IMR-90 (cell line): ENCODE measurements around the gene HIRA. TPM values are rescaled to one million over a fixed set of nuclear protein-coding genes. Genes with fewer than 3 reads are reported as not detected.

ENCODE experiments used
- ATAC-seq: fragments of 200-7000 bp; cut with Tn5 transposase; 2 replicates; pipeline ENCODE4 v1.9.1; 2020; ENCODE audit warnings: low read depth, mild to moderate bottlenecking, moderate library complexity
- BruUV-seq: library from RNA; stranded (reverse); fragments of 400-500 nt; replicated peaks from 2 replicates; lab custom pipeline; 2021; lab: Mats Ljungman, UMichigan
- CTCF ChIA-PET: fragments of 300-600 bp; formaldehyde crosslinking; extraction: SDS; loops from one replicate; lab custom pipeline; 2021; ENCODE audit warnings: antibody characterized with exemption; lab: Yijun Ruan, JAX
- POLR2A ChIA-PET: fragments of 300-600 bp; sonication (Branson Sonifier 250); formaldehyde crosslinking; loops from one replicate; lab custom pipeline; 2022; ENCODE audit warnings: antibody characterized with exemption; ENCODE audit not compliant: unreplicated experiment; lab: Charles Lee
- DNase-seq: peaks from one replicate; pipeline ENCODE4 v3.0.0; 2013
- H2AFZ ChIP-seq: replicated peaks from 2 replicates; pipeline ENCODE3; 2013; ENCODE audit warnings: low read length, mild to moderate bottlenecking; ENCODE audit not compliant: poor library complexity
- H2AK5ac ChIP-seq: 2 replicates; pipeline ENCODE4 v1.6.1; 2013; ENCODE audit warnings: low read depth, low read length, inconsistent platforms
- H2AK9ac ChIP-seq: replicated peaks from 2 replicates; pipeline ENCODE3; 2013; ENCODE audit warnings: mild to moderate bottlenecking, low read depth, low read length, moderate library complexity; ENCODE audit not compliant: poor library complexity
- H2BK120ac ChIP-seq: 2 replicates; pipeline ENCODE4 v1.6.1; 2013; ENCODE audit warnings: low read depth, low read length, inconsistent platforms
- H2BK15ac ChIP-seq: 3 replicates; pipeline ENCODE4 v1.6.1; 2013; ENCODE audit warnings: low read depth, low read length, inconsistent platforms
- H2BK20ac ChIP-seq: 2 replicates; pipeline ENCODE4 v1.6.1; 2013; ENCODE audit warnings: low read depth, mild to moderate bottlenecking, inconsistent platforms, low read length, moderate library complexity
- H2BK5ac ChIP-seq: 2 replicates; pipeline ENCODE4 v1.6.1; 2013; ENCODE audit warnings: mild to moderate bottlenecking, low read depth, low read length, inconsistent platforms; ENCODE audit not compliant: poor library complexity, severe bottlenecking
- H3K14ac ChIP-seq: replicated peaks from 2 replicates; pipeline ENCODE4 v1.6.1; 2013; ENCODE audit warnings: low read depth, low read length, inconsistent platforms
- H3K18ac ChIP-seq: 2 replicates; pipeline ENCODE4 v1.6.1; 2013; ENCODE audit warnings: low read depth, low read length, control low read depth
- H3K23ac ChIP-seq: 2 replicates; pipeline ENCODE4 v1.6.1; 2013; ENCODE audit warnings: low read depth, low read length, inconsistent platforms
- H3K27ac ChIP-seq: 2 replicates; pipeline ENCODE4 v1.5.1; 2013; ENCODE audit warnings: mild to moderate bottlenecking, control low read depth, low read length; ENCODE audit not compliant: insufficient read depth
- H3K27me3 ChIP-seq: 2 replicates; pipeline ENCODE4 v1.6.1; 2013; ENCODE audit warnings: low read length; ENCODE audit not compliant: control insufficient read depth, insufficient read depth
- H3K36me3 ChIP-seq: 2 replicates; pipeline ENCODE4 v1.6.1; 2013; ENCODE audit warnings: low read length, mixed read lengths; ENCODE audit not compliant: control insufficient read depth, insufficient read depth
- H3K4ac ChIP-seq: 2 replicates; pipeline ENCODE4 v1.6.1; 2013; ENCODE audit warnings: low read depth, low read length, inconsistent platforms
- H3K4me1 ChIP-seq: 2 replicates; pipeline ENCODE4 v1.6.1; 2013; ENCODE audit warnings: low read length, mixed read lengths; ENCODE audit not compliant: control insufficient read depth, insufficient read depth
- H3K4me2 ChIP-seq: 2 replicates; pipeline ENCODE4 v1.6.1; 2013; ENCODE audit warnings: low read depth, mild to moderate bottlenecking, control low read depth, low read length, moderate library complexity
- H3K4me3 ChIP-seq: 2 replicates; pipeline ENCODE4 v1.5.1; 2013; ENCODE audit warnings: low read depth, mild to moderate bottlenecking, control low read depth, low read length, moderate library complexity; ENCODE audit not compliant: insufficient read depth
- H3K56ac ChIP-seq: 2 replicates; pipeline ENCODE4 v1.6.1; 2013; ENCODE audit warnings: low read length, inconsistent platforms; ENCODE audit not compliant: insufficient read depth; ENCODE audit errors: extremely low read depth
- H3K79me1 ChIP-seq, 2 experiments: 2 replicates each; pipeline ENCODE4 v1.6.1; 2013; ENCODE audit warnings: low read length in 2 of 2, inconsistent platforms in 1 of 2, low read depth in 1 of 2
- H3K9ac ChIP-seq: 2 replicates; pipeline ENCODE4 v1.6.1; 2013; ENCODE audit warnings: low read depth, low read length, control low read depth
- H3K9me1 ChIP-seq: 2 replicates; pipeline ENCODE4 v1.6.1; 2013; ENCODE audit warnings: low read length, inconsistent platforms; ENCODE audit not compliant: insufficient read depth
- H3K9me3 ChIP-seq: 2 replicates; pipeline ENCODE4 v1.6.1; 2013; ENCODE audit warnings: low read length; ENCODE audit not compliant: control insufficient read depth, insufficient read depth
- H4K20me1 ChIP-seq: 2 replicates; pipeline ENCODE4 v1.6.1; 2013; ENCODE audit warnings: low read length, inconsistent platforms; ENCODE audit not compliant: insufficient read depth
- H4K5ac ChIP-seq: 2 replicates; pipeline ENCODE4 v1.6.1; 2013; ENCODE audit warnings: mild to moderate bottlenecking, low read depth, low read length, control low read depth
- H4K8ac ChIP-seq, 2 experiments: 2 replicates each; pipeline ENCODE4 v1.6.1; 2013; ENCODE audit warnings: low read depth in 2 of 2, low read length in 2 of 2, control low read depth in 1 of 2, inconsistent platforms in 1 of 2
- H4K91ac ChIP-seq: 2 replicates; pipeline ENCODE4 v1.6.1; 2013; ENCODE audit warnings: low read depth, low read length, inconsistent platforms; ENCODE audit not compliant: insufficient read depth
- BHLHE40 ChIP-seq: fragments of 150-350 bp; IDR thresholded peaks from 2 replicates; pipeline ENCODE4 v1.6.1; 2016; ENCODE audit warnings: mild to moderate bottlenecking, low read depth, low read length
- CEBPB ChIP-seq: IDR thresholded peaks from 2 replicates; pipeline ENCODE4 v1.6.1; 2012; ENCODE audit warnings: low read depth, low read length, improper control_type of control experiment
- CHD1 ChIP-seq: IDR thresholded peaks from 2 replicates; pipeline ENCODE4 v1.6.1; 2012; ENCODE audit warnings: low read depth, low read length, improper control_type of control experiment
- FOS ChIP-seq: fragments of 150-350 bp; IDR thresholded peaks from 2 replicates; pipeline ENCODE4 v1.6.1; 2016; ENCODE audit warnings: low read depth, low read length
- MAFK ChIP-seq: IDR thresholded peaks from 2 replicates; pipeline ENCODE4 v1.6.1; 2012; ENCODE audit warnings: low read depth, low read length, improper control_type of control experiment
- MAZ ChIP-seq: IDR thresholded peaks from 2 replicates; pipeline ENCODE4 v1.6.1; 2012; ENCODE audit warnings: low read depth, mild to moderate bottlenecking, low read length, improper control_type of control experiment, moderate library complexity, borderline replicate concordance
- MXI1 ChIP-seq: IDR thresholded peaks from 2 replicates; pipeline ENCODE4 v1.6.1; 2012; ENCODE audit warnings: low read depth, mild to moderate bottlenecking, low read length, moderate library complexity, borderline replicate concordance
- NFE2L2 ChIP-seq: fragments of 150-350 bp; IDR thresholded peaks from 2 replicates; pipeline ENCODE4 v1.6.1; 2016; ENCODE audit warnings: low read depth, mild to moderate bottlenecking, low read length
- POLR2A ChIP-seq: IDR thresholded peaks from 2 replicates; pipeline ENCODE4 v1.6.1; 2012; ENCODE audit warnings: mild to moderate bottlenecking, low read depth, low read length
- RAD21 ChIP-seq: IDR thresholded peaks from 2 replicates; pipeline ENCODE4 v1.6.1; 2012; ENCODE audit warnings: low read length, improper control_type of control experiment
- RCOR1 ChIP-seq: IDR thresholded peaks from 2 replicates; pipeline ENCODE4 v1.6.1; 2012; ENCODE audit warnings: mild to moderate bottlenecking, low read length, improper control_type of control experiment; ENCODE audit not compliant: insufficient replicate concordance
- RFX5 ChIP-seq: IDR thresholded peaks from 2 replicates; pipeline ENCODE4 v1.8.0; 2012; ENCODE audit warnings: low read depth, mild to moderate bottlenecking, low read length, moderate library complexity
- SMC3 ChIP-seq: fragments of 150-350 bp; IDR thresholded peaks from 2 replicates; pipeline ENCODE4 v1.6.1; 2016; ENCODE audit warnings: low read depth, mild to moderate bottlenecking, antibody characterized with exemption, low read length, moderate library complexity
- WGBS, 2 experiments: methylation state at CpG; one replicate each; pipeline versions ENCODE4 v1.1.5 to v1.1.7; 2013; ENCODE audit warnings: missing lambda C conversion rate in 2 of 2; ENCODE audit not compliant: insufficient read length in 1 of 2; ENCODE audit errors: extremely low coverage in 2 of 2; 5-methylcytosine and 5-hydroxymethylcytosine counted together
- dilution Hi-C: fragments of 300-500 bp; cut with HindIII; formaldehyde crosslinking; loops from one replicate; pipeline ENCODE4 v1.14.3; 2018; ENCODE audit warnings: low sequenced_read_pairs; ENCODE audit not compliant: unreplicated experiment
- in situ Hi-C: fragments of 300-500 bp; cut with MboI; formaldehyde crosslinking; loops from 3 replicates; pipeline ENCODE4 v1.14.3; 2019; ENCODE audit warnings: low sequenced_read_pairs, inconsistent platforms, mixed read lengths
- intact Hi-C: fragments of 100-400 bp; cut with micrococcal nuclease; formaldehyde crosslinking; loops from 2 replicates; pipeline ENCODE4 v1.10.0; 2022
- polyA plus RNA-seq, 3 experiments: library from polyadenylated mRNA; depleted of rRNA; stranded (reverse); fragments of >200 nt; gene quantifications; 2 replicates each; pipeline ENCODE4 v1.2.3, GENCODE V29; 2012; ENCODE audit warnings: low replicate concordance in 1 of 3
- total RNA-seq: library from RNA; depleted of rRNA; stranded (reverse); fragments of >200 nt; gene quantifications from 2 replicates; pipeline ENCODE4 v1.2.3, GENCODE V29; 2012
- TF ChIP-seq, protein P1 (sequence below): fragments of 150-350 bp; IDR thresholded peaks from 2 replicates; pipeline ENCODE4 v1.6.1; 2016; ENCODE audit warnings: low read depth, mild to moderate bottlenecking, low read length, moderate library complexity, borderline replicate concordance
- TF ChIP-seq, protein P2 (sequence below): fragments of 150-350 bp; IDR thresholded peaks from 2 replicates; pipeline ENCODE4 v1.6.1; 2017; ENCODE audit warnings: mild to moderate bottlenecking, antibody characterized with exemption, low read length, low read depth
- TF ChIP-seq, protein P3 (sequence below): conservative IDR thresholded peaks from 2 replicates; pipeline ENCODE4 v1.5.1; 2012; ENCODE audit warnings: mild to moderate bottlenecking, low read depth, low read length, improper control_type of control experiment

Gene HIRA
- total and polyA plus RNA-seq, 2 of the 4 experiments (the other 2 are of a cell fraction), result 14.5 to 24.2 TPM

DNA sequence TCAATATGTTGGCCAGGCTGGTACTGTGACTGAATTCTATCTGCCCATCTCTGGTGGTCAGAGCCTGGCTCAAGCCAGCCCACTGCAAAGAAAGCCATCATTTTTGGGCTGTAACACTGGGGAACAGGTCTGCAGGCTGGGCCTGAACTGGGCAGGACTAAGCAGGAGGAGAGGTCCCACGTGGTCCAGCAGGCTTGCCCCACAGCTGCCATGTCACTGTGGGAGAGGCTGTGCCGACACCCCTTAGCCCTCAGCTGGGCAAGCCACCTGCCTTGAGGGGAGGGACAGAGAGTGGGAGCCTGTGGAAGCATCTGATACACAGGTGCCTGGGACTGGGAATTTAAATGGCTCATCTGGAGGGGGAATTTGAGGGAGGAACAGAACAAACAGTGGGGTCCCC is 73.3 kb downstream of the HIRA start:
- Histone ChIP-seq H3K79me1 (peaks cover 0 to 5% of the 10 kb centered on the region in 2 experiments; a peak in 1 of 4 replicates), H3K56ac (no peak overlapping the region), H3K27me3 (no peaks in the 10 kb centered on the region), H2BK120ac (no peak overlapping the region), H4K91ac (no peak overlapping the region), H3K36me3 (peaks cover 62% of the 10 kb centered on the region), H2BK5ac (no peak overlapping the region), H3K9ac (no peak overlapping the region), H3K9me3 (no peaks in the 10 kb centered on the region), H3K4me2 (no peak overlapping the region), H2AK5ac (peak overlapping the region; percentile 4; the same call in 1 of the 2 replicates), H2AFZ (no peak overlapping the region), H2BK15ac (no peak overlapping the region), H4K8ac (no peak overlapping the region), H3K18ac (no peak overlapping the region), H3K27ac (no peak overlapping the region), H2BK20ac (no peak overlapping the region), H3K4me1 (peaks cover 10% of the 10 kb centered on the region), H2AK9ac (peak overlapping the region; percentile 3), H4K20me1 (peaks cover 8% of the 10 kb centered on the region), H4K5ac (no peak overlapping the region), H3K4me3 (no peak overlapping the region), H3K4ac (0 out of 2 replicates have a peak overlapping the region, but pooled peaks have one; percentile 4), H3K9me1 (peaks cover 21% of the 10 kb centered on the region; the same call in 1 of the 2 replicates), H3K23ac (no peak overlapping the region), H3K14ac (no peak overlapping the region)
- BruUV-seq, result no TSS peak
- 100% methylated on average over 1 of the region's 2 CpGs; no CpG with 5 or more reads in 1 of the 2 experiments for WGBS, 2 experiments
- in situ Hi-C loops, result loop anchor here (10.0 to 25.0 kb wide), 2 partner anchors 173 to 396 kb away; no protein-coding TSS in a partner anchor
- DNase-seq, result no peak
- TF ChIP-seq CEBPB (no peak), FOS (no peak), MAFK (no peak), RAD21 (no peak), SMC3 (no peak), MAZ (no peak), POLR2A (no peak), RFX5 (no peak), NFE2L2 (no peak), BHLHE40 (no peak), MXI1 (no peak), RCOR1 (no peak), CHD1 (no peak)
- TF ChIP-seq, protein P1, sequence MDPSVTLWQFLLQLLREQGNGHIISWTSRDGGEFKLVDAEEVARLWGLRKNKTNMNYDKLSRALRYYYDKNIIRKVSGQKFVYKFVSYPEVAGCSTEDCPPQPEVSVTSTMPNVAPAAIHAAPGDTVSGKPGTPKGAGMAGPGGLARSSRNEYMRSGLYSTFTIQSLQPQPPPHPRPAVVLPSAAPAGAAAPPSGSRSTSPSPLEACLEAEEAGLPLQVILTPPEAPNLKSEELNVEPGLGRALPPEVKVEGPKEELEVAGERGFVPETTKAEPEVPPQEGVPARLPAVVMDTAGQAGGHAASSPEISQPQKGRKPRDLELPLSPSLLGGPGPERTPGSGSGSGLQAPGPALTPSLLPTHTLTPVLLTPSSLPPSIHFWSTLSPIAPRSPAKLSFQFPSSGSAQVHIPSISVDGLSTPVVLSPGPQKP, result no peak
- TF ChIP-seq, protein P2, sequence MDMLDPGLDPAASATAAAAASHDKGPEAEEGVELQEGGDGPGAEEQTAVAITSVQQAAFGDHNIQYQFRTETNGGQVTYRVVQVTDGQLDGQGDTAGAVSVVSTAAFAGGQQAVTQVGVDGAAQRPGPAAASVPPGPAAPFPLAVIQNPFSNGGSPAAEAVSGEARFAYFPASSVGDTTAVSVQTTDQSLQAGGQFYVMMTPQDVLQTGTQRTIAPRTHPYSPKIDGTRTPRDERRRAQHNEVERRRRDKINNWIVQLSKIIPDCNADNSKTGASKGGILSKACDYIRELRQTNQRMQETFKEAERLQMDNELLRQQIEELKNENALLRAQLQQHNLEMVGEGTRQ, result no peak
- TF ChIP-seq, protein P3, sequence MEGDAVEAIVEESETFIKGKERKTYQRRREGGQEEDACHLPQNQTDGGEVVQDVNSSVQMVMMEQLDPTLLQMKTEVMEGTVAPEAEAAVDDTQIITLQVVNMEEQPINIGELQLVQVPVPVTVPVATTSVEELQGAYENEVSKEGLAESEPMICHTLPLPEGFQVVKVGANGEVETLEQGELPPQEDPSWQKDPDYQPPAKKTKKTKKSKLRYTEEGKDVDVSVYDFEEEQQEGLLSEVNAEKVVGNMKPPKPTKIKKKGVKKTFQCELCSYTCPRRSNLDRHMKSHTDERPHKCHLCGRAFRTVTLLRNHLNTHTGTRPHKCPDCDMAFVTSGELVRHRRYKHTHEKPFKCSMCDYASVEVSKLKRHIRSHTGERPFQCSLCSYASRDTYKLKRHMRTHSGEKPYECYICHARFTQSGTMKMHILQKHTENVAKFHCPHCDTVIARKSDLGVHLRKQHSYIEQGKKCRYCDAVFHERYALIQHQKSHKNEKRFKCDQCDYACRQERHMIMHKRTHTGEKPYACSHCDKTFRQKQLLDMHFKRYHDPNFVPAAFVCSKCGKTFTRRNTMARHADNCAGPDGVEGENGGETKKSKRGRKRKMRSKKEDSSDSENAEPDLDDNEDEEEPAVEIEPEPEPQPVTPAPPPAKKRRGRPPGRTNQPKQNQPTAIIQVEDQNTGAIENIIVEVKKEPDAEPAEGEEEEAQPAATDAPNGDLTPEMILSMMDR, result no peak
- ATAC-seq, result peak; percentile 21
- intact Hi-C loops, result no loop called here
- dilution Hi-C loops, result no loop called here
- ChIA-PET CTCF (interaction anchor here (1.0 kb wide), 1 partner anchor 10 kb away, joined by 6 read pairs; no protein-coding TSS in a partner anchor), POLR2A (interaction anchor here (0.5 to 0.7 kb wide), 2 partner anchors 10 to 183 kb away, joined by 5 read pairs; no protein-coding TSS in a partner anchor)
